ENCODE data around the gene OR2B2. TPM values are rescaled to one million over a fixed set of nuclear protein-coding genes. Genes with fewer than 3 reads are reported as not detected.
"Not testable (repeated sequence)": the region's sequence is repeated elsewhere in the genome, so short reads cannot be mapped to it uniquely, and the experiment has no call there.

OR2B2 gene
- polyA plus RNA-seq, 2 of the 4 experiments (the other 2 are of a cell fraction), result not detected

DNA sequence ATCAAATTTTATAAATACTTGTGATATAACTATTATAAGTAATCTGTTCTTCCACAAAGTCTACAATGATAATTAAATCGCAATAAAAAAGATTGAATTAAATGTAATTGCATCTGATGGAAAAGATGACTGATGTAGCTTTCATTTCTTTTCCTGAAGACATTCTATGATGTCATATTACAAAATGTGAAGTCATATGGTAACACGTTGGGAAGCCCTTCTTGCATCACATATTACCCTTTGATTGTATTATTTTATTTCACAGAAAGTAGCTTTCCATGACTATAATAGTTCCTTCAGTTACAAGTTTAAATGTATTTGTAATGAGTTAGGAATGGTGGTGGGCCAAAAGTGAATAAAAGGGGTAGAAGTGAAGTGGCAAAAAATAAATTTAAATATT is 19.0 kb upstream of the OR2B2 start (continued):
- no peak for TF ChIP-seq REST (IDR thresholded peaks at IDR 0.05)
- TF ChIP-seq, protein P1, sequence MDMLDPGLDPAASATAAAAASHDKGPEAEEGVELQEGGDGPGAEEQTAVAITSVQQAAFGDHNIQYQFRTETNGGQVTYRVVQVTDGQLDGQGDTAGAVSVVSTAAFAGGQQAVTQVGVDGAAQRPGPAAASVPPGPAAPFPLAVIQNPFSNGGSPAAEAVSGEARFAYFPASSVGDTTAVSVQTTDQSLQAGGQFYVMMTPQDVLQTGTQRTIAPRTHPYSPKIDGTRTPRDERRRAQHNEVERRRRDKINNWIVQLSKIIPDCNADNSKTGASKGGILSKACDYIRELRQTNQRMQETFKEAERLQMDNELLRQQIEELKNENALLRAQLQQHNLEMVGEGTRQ (IDR thresholded peaks at IDR 0.05), result no peak

DNA sequence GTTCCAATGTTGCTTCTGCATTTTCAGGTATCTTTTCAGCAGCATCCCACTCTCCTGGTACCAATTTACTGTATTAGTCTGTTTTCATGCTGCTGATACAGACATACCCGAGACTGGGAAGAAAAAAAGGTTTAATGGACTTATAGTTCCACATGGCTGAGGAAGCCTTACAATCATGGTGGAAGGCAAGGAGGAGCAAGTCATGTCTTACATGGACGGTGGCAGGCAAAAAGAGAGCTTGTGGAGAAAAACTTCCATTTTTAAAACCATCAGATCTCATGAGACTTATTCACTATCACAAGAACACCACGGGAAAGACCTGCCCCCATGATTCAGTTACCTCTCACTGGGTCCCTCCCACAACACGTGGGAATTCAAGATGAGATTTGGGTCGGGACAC is 17.7 kb upstream of the OR2B2 start:
- 21% methylated on average over 5 of the region's 5 CpGs for WGBS (ENCODE audit: missing lambda C conversion rate)

GRCh38 chr6:27928041-27928440 is 15.8 kb upstream of the OR2B2 start:
- POLR2A ChIA-PET, CTCF ChIA-PET: not testable (repeated sequence)
- WGBS (ENCODE audit: missing lambda C conversion rate), result 82% methylated on average over 2 of the region's 2 CpGs

More for the DNA sequence above, 17.7 kb upstream of the OR2B2 start:
- H3K4me2 ChIP-seq; POLR2A ChIA-PET; ATAC-seq; H3K9me3 ChIP-seq; CTCF ChIA-PET; H3K27ac ChIP-seq; H3K4me1 ChIP-seq; FAIRE-seq; DNase-seq (ENCODE audit: low read depth in 1 of 2, low spot score in 1 of 2); H3K4me3 ChIP-seq: not testable (repeated sequence)

GRCh38 chr6:27924179-27924578 is 12.0 kb upstream of the OR2B2 start:
- ChIA-PET CTCF (no interaction called here), POLR2A (no interaction called here)
- no peak for ATAC-seq
- Histone ChIP-seq H3K4me1 (no peaks in the 10 kb centered on the region), H3K4me3 (no peak overlapping the region), H3K9me3 (no peaks in the 10 kb centered on the region), H3K4me2 (no peak overlapping the region), H3K27ac (no peak overlapping the region)
- TF ChIP-seq REST (IDR thresholded peaks at IDR 0.05) (no peak), HOXA7 (CRISPR knock-in tag; IDR thresholded peaks at IDR 0.05) (no peak), ZC3H11A (IDR thresholded peaks at IDR 0.05) (no peak), FOSB (CRISPR knock-in tag; IDR thresholded peaks at IDR 0.05) (no peak)
- 62% methylated on average over 6 of the region's 6 CpGs for WGBS (ENCODE audit: missing lambda C conversion rate)
- no peak for FAIRE-seq
- DNase-seq (ENCODE audit: low read depth in 1 of 2, low spot score in 1 of 2), result no peak

More at GRCh38 chr6:27928041-27928440, 15.8 kb upstream of the OR2B2 start:
- DNase-seq (ENCODE audit: low read depth in 1 of 2, low spot score in 1 of 2); ATAC-seq; H3K4me1 ChIP-seq; H3K4me2 ChIP-seq; H3K4me3 ChIP-seq; H3K9me3 ChIP-seq; H3K27ac ChIP-seq; FAIRE-seq: not testable (repeated sequence)

GRCh38 chr6:27922949-27923348 is 10.8 kb upstream of the OR2B2 start:
- Histone ChIP-seq H3K27ac (no peak overlapping the region), H3K9me3 (no peaks in the 10 kb centered on the region), H3K4me1 (no peaks in the 10 kb centered on the region), H3K4me3 (no peak overlapping the region), H3K4me2 (no peak overlapping the region)
- no peak for FAIRE-seq
- ChIA-PET POLR2A (no interaction called here), CTCF (no interaction called here)
- TF ChIP-seq RAD21 (conservative IDR thresholded peaks at IDR 0.05 in 1 of 2, IDR thresholded peaks at IDR 0.05 in 1 of 2) (no peak), FOXS1 (CRISPR knock-in tag; IDR thresholded peaks at IDR 0.05) (no peak), NFE2L2 (conservative IDR thresholded peaks at IDR 0.05; ENCODE audit: low read length) (no peak), JUNB (IDR thresholded peaks at IDR 0.05) (no peak)
- TF ChIP-seq, protein P2, sequence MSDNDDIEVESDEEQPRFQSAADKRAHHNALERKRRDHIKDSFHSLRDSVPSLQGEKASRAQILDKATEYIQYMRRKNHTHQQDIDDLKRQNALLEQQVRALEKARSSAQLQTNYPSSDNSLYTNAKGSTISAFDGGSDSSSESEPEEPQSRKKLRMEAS (IDR thresholded peaks at IDR 0.05), result no peak
- no peak for DNase-seq (ENCODE audit: low read depth in 1 of 2, low spot score in 1 of 2)
- no peak for ATAC-seq
